Stimulated activated CD8-positive, alpha-beta memory T cell treated with anti-CD3 and anti-CD28 coated beads, Interleukin-2, amount 100 ng/mL, for 1 hour (primary cell): Measurements from ENCODE around the gene LILRB3.
"Not testable (repeated sequence)": the region's sequence is repeated elsewhere in the genome, so short reads cannot be mapped to it uniquely, and the experiment has no call there.

Experiments
- DNase-seq, 2 donors: peaks; one replicate each; pipeline ENCODE4 v3.0.0-alpha.2; 2020; ENCODE audit warnings: low read depth in 2 of 2

The LILRB3 gene

GRCh38 chr19:54209811-54210494 is 12.9 kb downstream of the LILRB3 start:
- DNase-seq = no peak

GRCh38 chr19:54209058-54209810 is 13.6 kb downstream of the LILRB3 start:
- DNase-seq = no peak

- DNase-seq = no peak
Observed at GRCh38 chr19:54208784-54209057, 14.1 kb downstream of the LILRB3 start.

- DNase-seq = no peak
Observed at GRCh38 chr19:54207983-54208783, 14.6 kb downstream of the LILRB3 start.

GRCh38 chr19:54207676-54207982 is 15.2 kb downstream of the LILRB3 start:
- DNase-seq = no peak

- not testable (repeated sequence) for DNase-seq
Observed at GRCh38 chr19:54207193-54207592, 15.6 kb downstream of the LILRB3 start.

- no peak for DNase-seq
Observed at GRCh38 chr19:54206831-54207177, 16.0 kb downstream of the LILRB3 start.

- DNase-seq = no peak
Observed at GRCh38 chr19:54206030-54206830, 16.6 kb downstream of the LILRB3 start.

GRCh38 chr19:54204767-54205468 is 17.9 kb downstream of the LILRB3 start:
- no peak for DNase-seq

GRCh38 chr19:54203151-54203611 is 19.6 kb downstream of the LILRB3 start:
- no peak for DNase-seq

- DNase-seq = no peak
Observed at GRCh38 chr19:54201980-54202379, 20.8 kb downstream of the LILRB3 start.

- no peak for DNase-seq
Observed at GRCh38 chr19:54201172-54201701, 21.6 kb downstream of the LILRB3 start.

- no peak for DNase-seq
Observed at GRCh38 chr19:54199401-54199800, 23.4 kb downstream of the LILRB3 start.

- DNase-seq = no peak
Observed at GRCh38 chr19:54197121-54197520, 25.7 kb downstream of the LILRB3 start.

- no peak for DNase-seq
Observed at GRCh38 chr19:54196536-54196935, 26.3 kb downstream of the LILRB3 start.

GRCh38 chr19:54194463-54194862 is 28.3 kb downstream of the LILRB3 start:
- DNase-seq = not testable (repeated sequence)

- DNase-seq = no peak
Observed at GRCh38 chr19:54193011-54193410, 29.8 kb downstream of the LILRB3 start.

GRCh38 chr19:54191811-54192453 is 30.9 kb downstream of the LILRB3 start:
- DNase-seq = no peak

- peak; percentile 69 to 81 for DNase-seq
Observed at GRCh38 chr19:54191011-54191810, 31.6 kb downstream of the LILRB3 start, which contains the start of gene TSEN34. Gene TSEN34 (plus strand): TSS chr19:54191308. CDS start chr19:54191365, 57 bp downstream.
